CD14-positive monocyte (primary cell): ENCODE measurements around the gene IL5. TPM values are rescaled to one million over a fixed set of nuclear protein-coding genes. Genes with fewer than 3 reads are reported as not detected.

Experiments used
- DNase-seq, 3 donors: peaks; one replicate each; pipeline ENCODE4 v3.0.0-alpha.2; 2011 to 2022
- H2AFZ ChIP-seq: 2 replicates; pipeline ENCODE4 v1.6.0; 2012; ENCODE audit warnings: mild to moderate bottlenecking, low read depth, low read length, inconsistent platforms; ENCODE audit not compliant: insufficient read depth, poor library complexity, severe bottlenecking
- H3K27ac ChIP-seq, 2 donors: 1 replicate in 1 of 2; 2 replicates in 1 of 2; pipeline ENCODE4 v1.5.1; 2012 to 2013; ENCODE audit warnings: low read length in 2 of 2, control low read depth in 1 of 2, inconsistent platforms in 1 of 2, low read depth in 1 of 2, mild to moderate bottlenecking in 1 of 2
- H3K27me3 ChIP-seq, 2 donors: one replicate each; pipeline versions ENCODE4 v1.6.0 to v1.6.1; 2011 to 2013; ENCODE audit warnings: low read length in 2 of 2; ENCODE audit not compliant: control insufficient read depth in 2 of 2, insufficient read depth in 2 of 2
- H3K36me3 ChIP-seq, 2 donors: replicated peaks in 1 of 2; 1 replicate in 1 of 2; 2 replicates in 1 of 2; pipeline versions ENCODE4 v1.5.1 to v1.6.1; 2012 to 2013; ENCODE audit warnings: low read length in 2 of 2, control low read depth in 1 of 2, inconsistent platforms in 1 of 2, mild to moderate bottlenecking in 1 of 2; ENCODE audit not compliant: insufficient read depth in 2 of 2, control insufficient read depth in 1 of 2
- H3K4me1 ChIP-seq, 2 donors: 1 replicate in 1 of 2; 2 replicates in 1 of 2; pipeline versions ENCODE4 v1.5.1 to v1.6.1; 2012 to 2013; ENCODE audit warnings: low read length in 2 of 2, control low read depth in 1 of 2, inconsistent platforms in 1 of 2, mild to moderate bottlenecking in 1 of 2, moderate library complexity in 1 of 2; ENCODE audit not compliant: insufficient read depth in 2 of 2, control insufficient read depth in 1 of 2
- H3K4me2 ChIP-seq: replicated peaks from 2 replicates; pipeline ENCODE3; 2012; ENCODE audit warnings: low read length, moderate library complexity, mild to moderate bottlenecking; ENCODE audit not compliant: poor library complexity, severe bottlenecking; ENCODE audit errors: extremely low read depth
- H3K4me3 ChIP-seq, 3 experiments: fragments of 200-600 bp in 1 of 3; sonication (generic) in 1 of 3; replicated peaks in 1 of 3; 1 replicate in 2 of 3; 2 replicates in 1 of 3; pipeline ENCODE4 v1.5.1; 2011 to 2013; ENCODE audit warnings: low read length in 3 of 3, mild to moderate bottlenecking in 3 of 3, control low read depth in 2 of 3, low read depth in 2 of 3, inconsistent platforms in 1 of 3, moderate library complexity in 1 of 3
- H3K79me2 ChIP-seq: 2 replicates; pipeline ENCODE4 v1.6.0; 2012; ENCODE audit warnings: mild to moderate bottlenecking, control low read depth, inconsistent platforms, low read length, moderate library complexity; ENCODE audit not compliant: insufficient read depth
- H3K9ac ChIP-seq: 2 replicates; pipeline ENCODE4 v1.6.0; 2017; ENCODE audit warnings: low read length, mild to moderate bottlenecking; ENCODE audit not compliant: insufficient read depth, poor library complexity, severe bottlenecking
- H3K9me3 ChIP-seq, 2 donors: replicated peaks in 1 of 2; 1 replicate in 1 of 2; 2 replicates in 1 of 2; pipeline versions ENCODE4 v1.5.1 to v1.6.1; 2012 to 2013; ENCODE audit warnings: low read length in 2 of 2, control low read depth in 1 of 2; ENCODE audit not compliant: control insufficient read depth in 1 of 2, insufficient read depth in 1 of 2
- H4K20me1 ChIP-seq: 2 replicates; pipeline ENCODE4 v1.6.0; 2012; ENCODE audit warnings: mild to moderate bottlenecking, low read length, control low read depth, moderate library complexity; ENCODE audit not compliant: insufficient read depth
- H3K27ac Mint-ChIP-seq, 7 donors: one replicate each; pipeline ENCODE4 v1.8.0; 2020; ENCODE audit warnings: mild to moderate bottlenecking in 7 of 7, mixed read lengths in 7 of 7, moderate library complexity in 6 of 7, inconsistent platforms in 2 of 7
- H3K27me3 Mint-ChIP-seq, 3 donors: one replicate each; pipeline ENCODE4 v1.8.0; 2021 to 2022; ENCODE audit warnings: low read depth in 3 of 3, mild to moderate bottlenecking in 3 of 3, mixed read lengths in 3 of 3, moderate library complexity in 3 of 3, inconsistent platforms in 1 of 3
- H3K36me3 Mint-ChIP-seq, 2 donors: one replicate each; pipeline ENCODE4 v1.8.0; 2020; ENCODE audit warnings: mixed read lengths in 2 of 2, inconsistent platforms in 1 of 2, mild to moderate bottlenecking in 1 of 2
- H3K4me1 Mint-ChIP-seq: one replicate; pipeline ENCODE4 v1.8.0; 2020; ENCODE audit warnings: mild to moderate bottlenecking, mixed read lengths
- H3K4me3 Mint-ChIP-seq, 2 donors: one replicate each; pipeline ENCODE4 v1.8.0; 2020; ENCODE audit warnings: mild to moderate bottlenecking in 2 of 2, mixed read lengths in 2 of 2, moderate library complexity in 1 of 2
- H3K9me3 Mint-ChIP-seq, 7 donors: one replicate each; pipeline ENCODE4 v1.8.0; 2020 to 2022; ENCODE audit warnings: mixed read lengths in 7 of 7, mild to moderate bottlenecking in 6 of 7, moderate library complexity in 6 of 7, inconsistent platforms in 2 of 7
- CTCF ChIP-seq: fragments of 200-600 bp; IDR thresholded peaks from one replicate; pipeline ENCODE4 v1.8.0; 2022; ENCODE audit warnings: antibody characterized with exemption, mild to moderate bottlenecking
- WGBS: methylation state at CpG from one replicate; pipeline ENCODE4 v1.1.5; 2013; ENCODE audit warnings: missing lambda C conversion rate; ENCODE audit not compliant: insufficient coverage; 5-methylcytosine and 5-hydroxymethylcytosine counted together
- intact Hi-C, 2 donors: fragments of 100-400 bp; cut with micrococcal nuclease; formaldehyde crosslinking; loops; one replicate each; pipeline versions ENCODE4 v1.15.0 to v1.15.1; 2023
- polyA plus RNA-seq, 3 donors: library from polyadenylated mRNA; depleted of rRNA in 1 of 3; unstranded in 2 of 3; stranded (reverse) in 1 of 3; fragments of 300-500 nt in 2 of 3; fragments of >200 nt in 1 of 3; fragmentation: Illumina TruSeq in 2 of 3; gene quantifications; 1 replicate in 2 of 3; 2 replicates in 1 of 3; pipeline ENCODE4 v1.2.3, GENCODE V29; 2012 to 2021

IL5 gene
- polyA plus RNA-seq, 3 donors = not detected

DNA sequence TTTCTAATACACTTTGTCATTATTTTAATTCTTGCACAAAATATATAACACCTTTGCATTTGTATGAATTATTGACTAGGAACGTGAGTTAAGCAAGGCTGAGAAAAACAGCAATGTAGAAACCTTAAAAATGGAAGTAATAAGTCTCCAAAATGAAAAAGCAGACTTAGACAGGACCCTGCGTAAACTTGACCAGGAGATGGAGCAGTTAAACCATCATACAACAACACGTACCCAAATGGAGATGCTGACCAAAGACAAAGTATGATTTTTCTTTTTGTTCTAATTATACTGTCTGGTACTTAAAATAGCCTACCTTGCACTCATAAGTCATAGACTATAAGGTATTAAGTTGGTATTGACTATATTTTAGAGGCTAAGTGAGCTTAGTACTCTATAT, 47.8 kb upstream of the IL5 start:
- H3K4me2 ChIP-seq = no peak overlapping the region
- no peak overlapping the region for H3K9ac ChIP-seq
- H3K4me1 ChIP-seq = no peaks in the 10 kb centered on the region
- Mint-ChIP-seq H3K27me3 (peaks cover 0 to 1% (median 0%) of the 10 kb centered on the region in 3 donors), H3K9me3 (no peaks in the 10 kb centered on the region), H3K4me1 (no peaks in the 10 kb centered on the region), H3K36me3 (peaks cover 73 to 79% of the 10 kb centered on the region in 2 donors), H3K27ac (no peak overlapping the region), H3K4me3 (no peak overlapping the region)
- no peaks in the 10 kb centered on the region for H3K79me2 ChIP-seq
- TF ChIP-seq CTCF = no peak
- H3K27me3 ChIP-seq = no peaks in the 10 kb centered on the region
- H3K36me3 ChIP-seq = peaks cover 79 to 94% of the 10 kb centered on the region in 2 donors
- no peaks in the 10 kb centered on the region for H4K20me1 ChIP-seq
- H3K9me3 ChIP-seq = no peaks in the 10 kb centered on the region
- H3K27ac ChIP-seq = no peak overlapping the region
- WGBS = no CpG with 5 or more reads among the region's 3 CpGs
- intact Hi-C loops = no loop called here
- no peak overlapping the region for H3K4me3 ChIP-seq
- no peak overlapping the region for H2AFZ ChIP-seq
- no peak for DNase-seq

DNA sequence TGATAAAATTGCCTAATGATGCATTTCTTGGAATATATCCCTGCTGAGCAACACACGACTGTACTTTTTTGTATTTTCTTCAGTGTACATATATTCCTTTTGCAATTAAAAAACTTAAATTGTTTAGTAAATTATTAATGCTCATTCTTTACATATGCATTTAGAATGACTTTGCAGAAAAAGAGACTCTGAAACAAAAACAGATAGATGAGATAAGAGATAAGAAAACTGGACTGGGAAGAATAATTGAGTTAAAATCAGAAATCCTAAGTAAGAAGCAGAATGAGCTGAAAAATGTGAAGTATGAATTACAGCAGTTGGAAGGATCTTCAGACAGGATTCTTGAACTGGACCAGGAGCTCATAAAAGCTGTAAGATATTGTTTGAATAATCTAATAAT, 46.1 kb upstream of the IL5 start:
- H3K4me2 ChIP-seq = no peak overlapping the region
- Mint-ChIP-seq H3K4me1 (no peaks in the 10 kb centered on the region), H3K4me3 (no peak overlapping the region), H3K27ac (no peak overlapping the region), H3K27me3 (peaks cover 0 to 1% (median 0%) of the 10 kb centered on the region in 3 donors), H3K36me3 (peaks cover 70 to 77% of the 10 kb centered on the region in 2 donors), H3K9me3 (peaks cover 0 to under 1% (median 0%) of the 10 kb centered on the region in 7 donors)
- H3K36me3 ChIP-seq = peaks cover 65 to 95% of the 10 kb centered on the region in 2 donors
- no peak for DNase-seq
- H3K27ac ChIP-seq = no peak overlapping the region
- no peak overlapping the region for H3K4me3 ChIP-seq
- no peaks in the 10 kb centered on the region for H3K79me2 ChIP-seq
- no peaks in the 10 kb centered on the region for H4K20me1 ChIP-seq
- no peaks in the 10 kb centered on the region for H3K27me3 ChIP-seq
- no peak for TF ChIP-seq CTCF
- no peak overlapping the region for H3K9ac ChIP-seq
- H2AFZ ChIP-seq = no peak overlapping the region
- intact Hi-C loops = no loop called here
- no peaks in the 10 kb centered on the region for H3K4me1 ChIP-seq
- no peaks in the 10 kb centered on the region for H3K9me3 ChIP-seq
- no CpG with 5 or more reads among the region's 1 CpG for WGBS
